NOMO-1 (cell line): ENCODE measurements around the gene OSBPL8.
A peak's percentile ranks its signal among the peaks of the same experiment; 100 is the strongest.

Experiments
- DNase-seq, 2 experiments: peaks; one replicate each; lab custom pipeline; 2025; ENCODE audit not compliant: unreplicated experiment in 2 of 2; lab: John Stamatoyannopoulos, UW

Gene OSBPL8

GRCh38 chr12:76559400-76560085 lies at the start of gene OSBPL8:
Gene OSBPL8 (minus strand): TSS chr12:76559771. CDS start chr12:76487551, 72,220 bp downstream.
- DNase-seq = peak; percentile 88 to 94

DNA sequence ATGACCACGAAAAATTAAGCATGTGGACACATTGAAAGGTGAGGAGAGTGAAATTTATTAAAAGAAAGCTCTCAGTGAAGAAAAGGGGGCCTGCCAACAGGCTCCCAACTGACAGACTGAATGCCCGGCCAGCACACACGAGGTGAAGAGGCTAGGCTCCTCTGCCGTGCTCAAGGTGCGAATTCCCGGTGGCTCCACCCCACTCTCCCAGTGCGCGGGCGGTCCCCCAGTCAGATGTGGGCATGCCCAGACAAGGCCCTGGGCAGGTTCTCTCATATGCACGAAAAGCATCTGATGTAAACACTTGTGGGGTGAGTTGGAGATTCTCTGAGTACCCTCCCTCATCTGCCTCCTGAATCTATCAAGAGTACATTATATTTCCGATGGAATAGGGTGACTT lies 48.5 kb upstream of the OSBPL8 start:
- no peak for DNase-seq

- DNase-seq = no peak
Measured at GRCh38 chr12:76595056-76595455, 35.5 kb upstream of the OSBPL8 start.

DNA sequence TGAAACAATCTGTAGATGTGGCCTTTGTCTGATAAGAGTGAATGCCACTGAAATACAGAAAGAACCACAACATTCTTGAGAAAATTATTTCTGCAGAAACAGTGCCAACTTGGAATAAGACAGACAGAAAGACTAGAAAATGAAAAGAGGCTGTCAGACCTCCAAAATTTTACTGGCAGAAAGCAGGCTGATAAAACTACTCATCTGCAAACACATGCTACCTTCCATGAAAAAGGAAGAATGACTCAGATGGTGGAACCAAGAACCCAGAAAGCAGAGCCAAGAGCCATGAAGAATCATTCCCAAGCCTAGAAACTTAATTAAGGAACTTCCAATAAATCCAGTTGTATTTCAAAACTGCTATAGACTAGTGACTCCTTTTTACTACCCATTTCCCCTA lies 31.9 kb upstream of the OSBPL8 start:
- DNase-seq = no peak

- no peak for DNase-seq
Measured at GRCh38 chr12:76590131-76590530, 30.6 kb upstream of the OSBPL8 start.

- peak; percentile 87 to 99 for DNase-seq
Measured at GRCh38 chr12:76588881-76589565, 29.5 kb upstream of the OSBPL8 start.

DNA sequence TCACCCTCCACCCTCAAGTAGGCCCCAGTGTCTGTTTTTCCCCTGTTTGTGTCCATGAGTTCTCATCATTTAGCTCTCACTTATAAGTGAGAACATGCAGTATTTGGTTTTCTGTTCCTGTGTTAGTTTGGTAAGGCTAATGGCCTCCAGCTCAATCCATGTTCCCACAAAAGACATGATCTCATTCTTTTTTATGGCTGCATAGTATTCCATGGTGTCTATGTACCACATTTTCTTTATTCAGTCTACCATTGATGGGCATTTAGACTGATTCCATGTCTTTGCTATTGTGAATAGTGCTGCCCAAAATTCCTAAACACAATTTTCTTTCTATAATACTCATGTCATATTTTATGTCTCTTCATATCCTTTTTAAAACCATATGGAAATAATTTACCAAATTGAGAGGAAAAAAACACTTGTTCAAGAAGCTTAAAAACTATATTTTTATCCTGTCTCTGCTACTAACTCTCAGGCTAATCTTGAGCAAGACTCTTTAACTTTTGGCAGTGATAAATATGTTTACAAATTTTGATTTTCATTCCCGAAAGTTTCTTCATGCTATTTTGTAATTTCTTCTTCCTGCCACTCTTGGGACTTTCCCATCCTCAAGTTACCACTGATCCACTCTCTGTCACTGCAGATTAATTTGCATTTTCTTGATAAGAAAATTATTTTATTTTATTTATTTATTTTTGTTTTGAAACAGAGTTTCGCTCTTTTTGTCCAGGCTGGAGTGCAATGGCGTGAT lies 28.0 kb upstream of the OSBPL8 start:
- no peak for DNase-seq

- DNase-seq = peak; percentile 52 to 88
Measured at GRCh38 chr12:76586764-76587395, 27.3 kb upstream of the OSBPL8 start.

GRCh38 chr12:76583301-76583700 lies 23.7 kb upstream of the OSBPL8 start:
- DNase-seq = no peak

DNA sequence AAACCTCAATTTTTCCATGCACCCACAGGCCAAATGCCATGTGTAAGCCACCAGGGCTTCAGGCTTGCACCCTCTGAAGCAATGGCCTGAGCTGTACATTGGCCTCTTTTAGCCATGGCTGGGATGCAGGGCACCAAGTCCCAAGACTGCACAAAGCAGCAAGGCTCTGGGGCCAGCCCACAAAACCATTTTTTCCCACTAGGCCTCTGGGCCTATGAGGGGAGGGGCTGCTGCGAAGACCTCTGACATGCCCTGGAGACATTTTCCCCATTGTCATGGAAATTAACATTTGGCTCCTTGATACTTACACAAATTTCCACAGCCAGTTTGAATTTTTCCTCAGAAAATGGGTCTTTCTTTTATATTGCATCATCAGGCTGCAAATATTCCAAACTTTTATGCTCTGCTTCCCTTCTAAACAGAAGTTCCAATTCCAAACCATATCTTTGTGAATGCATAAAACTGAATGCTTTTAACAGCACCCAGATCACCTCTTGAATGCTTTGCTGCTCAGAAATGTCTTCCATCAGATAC lies 14.3 kb upstream of the OSBPL8 start:
- DNase-seq = no peak

- no peak for DNase-seq
Measured at GRCh38 chr12:76571256-76571655, 11.7 kb upstream of the OSBPL8 start.

- DNase-seq = peak in 1 of 2 experiments; percentile 39
Measured at GRCh38 chr12:76569685-76570604, 10.4 kb upstream of the OSBPL8 start.

DNA sequence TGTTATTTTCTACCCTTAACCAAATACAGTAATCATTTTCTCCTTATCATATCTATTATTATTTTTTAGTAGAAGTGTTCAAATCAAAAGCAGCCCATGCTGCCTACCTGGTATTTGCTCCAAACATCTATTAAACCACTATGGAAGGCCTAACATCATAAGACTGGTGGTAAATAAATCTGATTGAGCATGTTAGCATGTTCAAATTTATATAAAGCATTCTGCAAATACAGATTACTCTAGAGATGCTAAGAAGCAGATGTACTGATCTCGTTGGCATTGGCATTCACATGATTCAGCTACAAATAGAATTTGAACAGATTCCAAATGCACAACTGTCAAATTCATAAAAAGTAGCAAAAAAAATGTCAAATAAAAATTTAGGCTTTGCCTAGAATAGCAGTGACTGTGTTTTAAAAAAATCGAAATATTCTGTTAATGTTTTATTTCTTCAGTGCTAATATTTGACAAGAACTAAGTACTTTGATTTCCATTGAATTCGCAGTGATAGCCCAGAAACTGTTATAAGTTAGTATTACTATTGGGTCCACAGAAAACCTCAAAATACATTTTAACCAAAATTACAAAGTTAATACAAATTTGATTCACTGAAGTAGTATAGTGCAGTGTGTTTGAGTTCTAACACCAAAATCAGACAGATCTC lies 9.4 kb upstream of the OSBPL8 start:
- DNase-seq = no peak

- DNase-seq = no peak
Measured at GRCh38 chr12:76568130-76568529, 8.6 kb upstream of the OSBPL8 start.

GRCh38 chr12:76563061-76563460 lies 3.5 kb upstream of the OSBPL8 start:
- DNase-seq = no peak

DNA sequence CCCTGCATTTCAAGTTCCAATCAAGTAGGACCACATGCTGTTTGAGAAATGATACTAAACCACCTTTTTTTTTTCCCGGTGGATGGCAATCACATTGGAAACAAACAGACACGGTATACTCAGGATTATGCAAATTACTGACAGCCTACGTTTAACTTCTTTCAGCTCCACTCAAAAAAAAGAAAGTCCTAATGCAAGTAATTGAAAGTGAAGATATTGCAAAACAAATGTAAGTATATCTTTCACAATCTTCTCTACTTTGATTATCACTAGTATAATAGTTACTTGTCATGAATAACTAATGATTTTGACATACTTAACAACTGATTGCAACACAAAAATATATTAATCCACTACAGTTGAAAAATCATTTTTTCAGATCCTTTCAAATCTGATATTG lies 2.6 kb upstream of the OSBPL8 start:
- DNase-seq = peak; percentile 8 to 49

DNA sequence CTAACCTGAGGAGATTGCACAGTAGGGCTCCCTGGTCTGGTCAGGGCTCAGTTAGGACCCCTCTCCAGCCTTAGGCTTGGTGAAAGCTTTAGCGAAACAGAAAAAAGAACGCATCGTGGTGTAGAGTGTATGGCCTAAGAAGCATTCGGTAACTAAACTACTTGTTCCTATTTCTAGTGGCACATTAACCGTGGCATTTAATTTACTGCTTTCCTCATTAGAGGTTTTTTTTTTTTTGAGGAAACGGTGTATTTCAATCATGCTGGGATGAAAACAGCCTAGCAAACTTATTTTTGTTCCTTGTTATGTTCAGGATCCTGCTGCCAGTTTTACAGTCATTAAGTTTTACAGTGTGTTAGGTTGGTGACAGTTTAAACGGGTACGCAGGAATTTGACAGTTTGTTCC lies 518 bp upstream of the OSBPL8 start:
- DNase-seq = peak; percentile 75 to 85

DNA sequence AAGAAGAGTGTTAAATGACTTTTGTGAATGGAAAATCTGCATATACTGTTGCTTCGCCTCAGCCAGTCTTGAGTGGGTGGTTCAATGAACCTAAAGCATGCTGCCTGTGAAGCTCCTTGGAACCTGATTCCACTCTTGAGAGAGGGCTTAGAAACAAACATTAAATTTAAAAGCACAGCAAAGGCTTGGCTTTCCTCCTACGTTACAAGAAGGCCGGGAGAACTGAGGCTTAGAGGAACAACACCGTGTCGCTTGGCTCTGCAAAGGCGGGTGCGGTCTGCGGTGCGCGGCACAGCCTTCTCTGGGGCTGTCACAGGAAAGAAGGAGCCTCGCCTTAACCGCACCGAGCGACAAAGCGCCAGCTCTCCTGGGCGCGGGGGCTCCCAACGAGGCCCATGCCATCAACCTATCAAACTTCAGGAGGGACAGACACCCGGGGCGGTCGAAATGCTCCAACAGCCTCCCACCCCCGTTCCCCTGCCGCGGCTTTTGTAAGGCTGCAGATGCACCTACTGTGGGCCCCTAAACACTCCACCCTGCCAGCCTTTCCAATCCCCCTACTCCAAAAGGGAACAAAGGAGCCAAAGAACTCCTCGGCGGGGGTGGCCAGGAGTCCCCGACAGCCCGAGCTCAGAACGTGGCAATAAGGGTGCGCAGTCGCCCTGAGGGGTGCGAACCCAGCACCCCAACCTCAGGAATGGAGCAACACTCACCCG lies 729 bp downstream of the OSBPL8 start:
- peak; percentile 65 to 67 for DNase-seq

GRCh38 chr12:76556368-76556767 lies 3.2 kb downstream of the OSBPL8 start:
- no peak for DNase-seq
